C4-2B (cell line): ENCODE data around the gene SUMO3.

ENCODE experiments used
- CTCF ChIP-seq: fragments of 450-650 bp; conservative IDR thresholded peaks from 2 replicates; pipeline ENCODE4 v1.5.1; 2017; ENCODE audit warnings: mild to moderate bottlenecking
- ZFX ChIP-seq: fragments of 450-650 bp; IDR thresholded peaks from 2 replicates; pipeline ENCODE4 v1.6.1; 2017

- TF ChIP-seq CTCF (no peak), ZFX (no peak)
Measured at GRCh38 chr21:44766014-44766817, 51.6 kb downstream of the SUMO3 start.
